ENCODE data around the gene HEATR5B. TPM values are rescaled to one million over a fixed set of nuclear protein-coding genes. Genes with fewer than 3 reads are reported as not detected.

HEATR5B gene
- total RNA-seq, result 28.4 and 33.3 TPM in 2 replicates

DNA sequence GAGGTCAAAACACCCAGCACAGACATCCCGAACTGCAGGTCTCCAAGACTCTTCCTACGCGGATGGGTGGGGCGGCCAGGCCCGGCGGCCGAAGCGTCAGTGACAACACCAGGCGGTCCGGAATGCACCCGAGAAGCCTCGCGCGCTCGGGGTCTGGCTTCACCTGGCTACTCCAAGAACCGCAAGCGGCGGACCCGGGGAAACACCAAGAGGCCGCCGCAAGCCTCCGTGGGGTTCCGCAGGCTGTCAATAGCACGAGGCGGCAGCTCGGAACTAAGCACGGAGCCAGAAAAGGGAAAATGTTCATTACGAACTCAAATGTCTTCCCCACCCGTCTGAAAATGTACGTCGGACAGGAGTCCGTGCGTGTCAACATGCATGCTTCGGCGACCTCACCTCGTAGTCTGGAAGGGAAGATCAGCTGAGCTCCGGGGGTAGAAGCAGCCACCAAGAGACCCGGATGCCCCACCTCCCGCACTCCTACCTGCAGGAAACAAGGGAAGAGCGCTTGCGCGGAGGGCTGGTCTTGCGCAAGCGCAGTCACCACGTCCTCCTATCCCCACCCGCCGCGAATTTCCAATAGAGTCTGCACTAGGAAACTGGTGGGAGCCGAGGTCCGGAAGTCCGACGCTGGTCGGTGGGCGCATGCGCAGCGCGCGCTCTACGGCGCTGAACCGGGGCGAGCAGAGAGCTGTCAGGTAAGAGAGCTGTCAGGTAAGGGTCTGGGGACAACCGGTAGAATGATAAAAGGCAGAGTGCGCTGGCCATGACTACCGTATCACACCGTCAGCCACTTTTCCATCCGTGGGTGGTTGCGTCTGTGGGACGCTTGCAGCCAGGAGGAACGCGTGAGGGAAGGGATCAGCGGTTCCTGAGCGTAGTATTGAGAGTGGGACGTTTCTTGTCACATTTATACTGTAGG, at the start of gene HEATR5B, which contains the start of gene GPATCH11:
TSS of gene HEATR5B (minus strand) at position 500 of the 922 bp plus-strand sequence. CDS start 958 bp downstream, outside the sequence.
TSS of gene GPATCH11 (plus strand) at position 646 of the 922 bp plus-strand sequence. CDS start 3,864 bp downstream, outside the sequence.

DNA sequence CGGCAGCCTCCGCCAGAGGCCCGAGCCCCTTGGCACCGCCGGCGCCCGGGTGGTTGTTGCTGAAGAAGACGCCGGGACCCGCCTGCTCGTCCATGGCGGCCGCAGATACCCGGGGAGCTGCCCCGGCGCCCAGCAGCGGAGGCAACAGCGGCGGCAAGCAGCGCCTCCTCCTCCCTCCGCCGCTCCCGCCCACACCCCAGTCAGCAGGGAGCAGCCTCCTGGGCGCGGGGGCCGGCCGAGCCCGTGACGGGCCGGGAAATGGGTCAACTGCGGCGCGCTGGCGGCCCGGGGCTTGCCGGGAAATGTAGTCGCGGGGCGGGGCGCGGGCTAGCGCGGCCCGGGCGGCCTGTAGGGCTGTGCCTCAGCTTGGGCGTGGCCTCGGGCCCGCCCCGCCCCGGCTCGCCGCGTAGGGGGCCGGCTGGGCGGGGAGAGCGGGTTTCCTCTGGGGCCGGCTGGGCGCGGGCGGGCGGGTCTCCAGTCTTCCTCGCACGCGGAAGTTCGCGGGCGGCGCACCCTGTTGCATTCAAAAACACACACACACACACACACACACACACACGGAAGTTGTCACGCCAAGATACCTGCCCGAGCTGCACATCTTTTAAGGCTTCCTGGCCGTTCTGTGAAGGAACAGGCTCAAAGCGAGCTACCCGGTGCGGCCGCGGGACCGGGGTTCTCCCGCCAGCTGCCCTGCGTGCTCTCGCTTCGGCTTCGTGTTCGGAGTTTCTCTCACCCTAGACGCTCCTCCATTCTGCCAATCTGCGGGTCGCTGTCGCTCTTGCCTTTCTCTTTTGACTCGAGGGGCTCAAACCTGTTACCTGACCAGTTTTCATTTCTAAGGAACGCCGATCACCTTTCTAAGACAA, 117.6 kb downstream of the HEATR5B start, which contains the start of gene STRN:
TSS of gene STRN (minus strand) at position 167 of the 866 bp plus-strand sequence. CDS start at position 94, 73 bp downstream.

Other genes with a start within 250 kb of the HEATR5B start
- 23.2 and 30.6 TPM in 2 replicates for gene STRN, start 117.8 kb downstream of the HEATR5B start, total RNA-seq
- gene GPATCH11, start 146 bp upstream of the HEATR5B start, total RNA-seq, result 6.2 and 9.4 TPM in 2 replicates
- 24.5 and 37.8 TPM in 2 replicates for gene EIF2AK2, start 72.6 kb upstream of the HEATR5B start, total RNA-seq
- gene SULT6B1, start 104.3 kb upstream of the HEATR5B start, total RNA-seq, result not detected in 2 replicates
- gene CEBPZOS, start 112.1 kb upstream of the HEATR5B start, total RNA-seq, result 15.4 and 15.9 TPM in 2 replicates
- gene CEBPZ, start 147.2 kb upstream of the HEATR5B start, total RNA-seq, result 32.7 and 44.8 TPM in 2 replicates
- 9.5 and 12.4 TPM in 2 replicates for gene NDUFAF7, start 147.3 kb upstream of the HEATR5B start, total RNA-seq
- 64.7 and 82.2 TPM in 2 replicates for gene PRKD3, start 240.5 kb upstream of the HEATR5B start, total RNA-seq